Fibroblast of lung (primary cell): ENCODE results near the gene GNG7. TPM values are rescaled to one million over a fixed set of nuclear protein-coding genes. Genes with fewer than 3 reads are reported as not detected.

ENCODE experiments used
- DNase-seq, 2 donors: peaks; one replicate each; pipeline versions ENCODE4 v3.0.0 to v3.0.0-alpha.2; 2010; ENCODE audit warnings: low read depth in 2 of 2
- H2AFZ ChIP-seq: 2 replicates; pipeline ENCODE4 v1.5.1; 2012; ENCODE audit warnings: low read length, control low read depth, inconsistent platforms
- H3K27ac ChIP-seq: 2 replicates; pipeline ENCODE4 v1.5.1; 2011; ENCODE audit warnings: low read length, control low read depth; ENCODE audit not compliant: insufficient read depth
- H3K27me3 ChIP-seq: 2 replicates; pipeline ENCODE4 v1.5.1; 2011; ENCODE audit warnings: mild to moderate bottlenecking, low read length; ENCODE audit not compliant: control insufficient read depth, insufficient read depth
- H3K36me3 ChIP-seq: 2 replicates; pipeline ENCODE4 v1.5.1; 2011; ENCODE audit warnings: low read length; ENCODE audit not compliant: control insufficient read depth, insufficient read depth
- H3K4me1 ChIP-seq: 2 replicates; pipeline ENCODE4 v1.5.1; 2011; ENCODE audit warnings: low read length; ENCODE audit not compliant: control insufficient read depth, insufficient read depth; ENCODE audit errors: extremely low read depth
- H3K4me2 ChIP-seq: 2 replicates; pipeline ENCODE4 v1.5.1; 2011; ENCODE audit warnings: low read length, control low read depth; ENCODE audit not compliant: insufficient read depth; ENCODE audit errors: extremely low read depth
- H3K4me3 ChIP-seq, 4 experiments: fragments of 200-600 bp in 1 of 4; sonication (generic) in 1 of 4; replicated peaks in 1 of 4; 2 replicates each; pipeline ENCODE4 v1.5.1; 2011 to 2016; ENCODE audit warnings: low read length in 4 of 4, low read depth in 3 of 4, mild to moderate bottlenecking in 3 of 4, control low read depth in 2 of 4, inconsistent platforms in 1 of 4, mixed read lengths in 1 of 4; ENCODE audit not compliant: insufficient read depth in 1 of 4; ENCODE audit errors: control extremely low read depth in 1 of 4
- H3K79me2 ChIP-seq: 2 replicates; pipeline ENCODE4 v1.5.1; 2012; ENCODE audit warnings: mild to moderate bottlenecking, low read length, inconsistent platforms; ENCODE audit not compliant: control insufficient read depth, insufficient read depth
- H3K9ac ChIP-seq: 2 replicates; pipeline ENCODE4 v1.5.1; 2011; ENCODE audit warnings: mild to moderate bottlenecking, low read length, control low read depth; ENCODE audit not compliant: insufficient read depth
- H3K9me3 ChIP-seq: 2 replicates; pipeline ENCODE4 v1.5.1; 2012; ENCODE audit warnings: low read depth, low read length; ENCODE audit not compliant: control insufficient read depth, insufficient read depth
- H4K20me1 ChIP-seq: 2 replicates; pipeline ENCODE4 v1.5.1; 2011; ENCODE audit warnings: low read length; ENCODE audit not compliant: control insufficient read depth, insufficient read depth; ENCODE audit errors: extremely low read depth
- CTCF ChIP-seq, 2 donors: IDR thresholded peaks in 1 of 2; conservative IDR thresholded peaks in 1 of 2; 1 replicate in 1 of 2; 2 replicates in 1 of 2; pipeline ENCODE4 v1.5.1; 2011 to 2012; ENCODE audit warnings: low read length in 2 of 2, control low read depth in 1 of 2, inconsistent platforms in 1 of 2, low read depth in 1 of 2, mild to moderate bottlenecking in 1 of 2
- EZH2 ChIP-seq: IDR thresholded peaks from 2 replicates; pipeline ENCODE4 v1.5.1; 2012; ENCODE audit warnings: low read length, control low read depth, mild to moderate bottlenecking; ENCODE audit errors: missing control alignments
- polyA plus RNA-seq, 2 donors: library from polyadenylated mRNA; depleted of rRNA in 1 of 2; stranded (reverse) in 1 of 2; unstranded in 1 of 2; fragments of >200 nt; gene quantifications; 2 replicates each; pipeline ENCODE4 v1.2.1, GENCODE V29; 2011 to 2012; ENCODE audit warnings: missing spikeins in 1 of 2
- total RNA-seq: library from RNA; depleted of rRNA; stranded (reverse); fragments of >200 nt; gene quantifications from 2 replicates; pipeline ENCODE4 v1.2.1, GENCODE V29; 2014

Gene GNG7
- total and polyA plus RNA-seq, 2 donors (not counting 1 experiment from before 2014, with no cell fraction given): 0.27 to 0.83 TPM

- no peaks in the 10 kb centered on the region for H3K36me3 ChIP-seq
Measured at GRCh38 chr19:2627319-2627829, 75.1 kb downstream of the GNG7 start.

GRCh38 chr19:2625434-2625833 lies 77.1 kb downstream of the GNG7 start:
- Histone ChIP-seq H3K9ac (no peak overlapping the region), H4K20me1 (no peaks in the 10 kb centered on the region), H3K4me2 (no peak overlapping the region), H3K4me1 (peaks cover 9% of the 10 kb centered on the region), H3K9me3 (no peaks in the 10 kb centered on the region), H3K4me3 (no peak overlapping the region), H3K27me3 (no peaks in the 10 kb centered on the region), H3K27ac (no peak overlapping the region), H3K79me2 (no peaks in the 10 kb centered on the region), H2AFZ (no peak overlapping the region), H3K36me3 (no peaks in the 10 kb centered on the region)
- no peak for DNase-seq
- TF ChIP-seq CTCF (conservative IDR thresholded peaks at IDR 0.05 in 1 of 2, IDR thresholded peaks at IDR 0.05 in 1 of 2; ENCODE audit: low read depth in 1 of 2, low read length in 2 of 2) (no peak), EZH2 (no peak)

More at GRCh38 chr19:2627319-2627829, 75.1 kb downstream of the GNG7 start:
- H3K27me3 ChIP-seq: no peaks in the 10 kb centered on the region
- no peak for TF ChIP-seq CTCF (conservative IDR thresholded peaks at IDR 0.05 in 1 of 2, IDR thresholded peaks at IDR 0.05 in 1 of 2; ENCODE audit: low read depth in 1 of 2, low read length in 2 of 2)
- TF ChIP-seq EZH2: no peak
- H3K27ac ChIP-seq: peak overlapping the region; percentile 76
- no peaks in the 10 kb centered on the region for H3K79me2 ChIP-seq
- H4K20me1 ChIP-seq: no peaks in the 10 kb centered on the region
- peak overlapping the region; percentile 33 for H3K4me2 ChIP-seq
- H3K4me3 ChIP-seq: no peak overlapping the region
- H3K9ac ChIP-seq: no peak overlapping the region
- H3K9me3 ChIP-seq: no peaks in the 10 kb centered on the region
- no peak overlapping the region for H2AFZ ChIP-seq
- DNase-seq: peak; percentile 97 to 99
- H3K4me1 ChIP-seq: peaks cover 9% of the 10 kb centered on the region

GRCh38 chr19:2624537-2625091 lies 77.9 kb downstream of the GNG7 start:
- TF ChIP-seq CTCF (conservative IDR thresholded peaks at IDR 0.05 in 1 of 2, IDR thresholded peaks at IDR 0.05 in 1 of 2; ENCODE audit: low read depth in 1 of 2, low read length in 2 of 2) (no peak), EZH2 (no peak)
- Histone ChIP-seq H3K79me2 (no peaks in the 10 kb centered on the region), H3K4me1 (peaks cover 9% of the 10 kb centered on the region), H3K27ac (no peak overlapping the region), H3K4me2 (no peak overlapping the region), H3K36me3 (no peaks in the 10 kb centered on the region), H3K27me3 (no peaks in the 10 kb centered on the region), H2AFZ (no peak overlapping the region), H3K4me3 (no peak overlapping the region), H3K9ac (no peak overlapping the region), H3K9me3 (no peaks in the 10 kb centered on the region), H4K20me1 (no peaks in the 10 kb centered on the region)
- DNase-seq: no peak
